ENCODE measurements around the gene CD38.

DNA sequence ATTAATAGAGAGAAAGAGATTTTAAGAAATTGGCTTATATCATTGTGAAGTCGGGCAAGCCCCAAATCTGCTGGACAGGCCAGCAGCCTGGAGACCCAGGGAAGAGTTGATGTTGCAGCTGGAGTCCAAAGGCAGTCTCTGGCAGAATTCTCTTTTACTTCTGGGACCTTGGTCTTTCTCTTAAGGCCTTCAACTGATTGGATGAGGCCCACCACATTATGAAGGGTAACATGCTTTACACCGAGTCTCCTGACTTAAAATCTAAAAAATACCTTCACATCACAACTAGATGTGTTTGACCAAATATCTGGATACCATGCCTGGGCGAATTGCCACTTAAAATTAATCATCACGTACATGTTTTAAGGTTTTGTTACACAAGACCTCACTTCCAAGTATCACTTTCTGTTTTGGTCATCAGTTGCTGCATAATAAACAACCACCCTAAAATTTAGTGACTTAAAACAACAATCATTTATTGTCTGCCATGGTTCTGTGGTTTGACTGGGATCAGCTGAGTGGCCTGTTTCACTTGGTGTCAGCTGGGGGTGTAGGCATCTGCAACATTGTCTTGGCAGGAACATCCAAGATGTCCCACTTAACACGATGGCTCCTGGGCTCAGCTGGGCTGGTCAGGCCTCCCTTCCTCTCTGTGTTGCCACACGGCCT, 3.4 kb downstream of the CD38 start:
- no peak for TF ChIP-seq CTCF (IDR thresholded peaks at IDR 0.05)
- no peak for TF ChIP-seq POLR2A (IDR thresholded peaks at IDR 0.05)
- TF ChIP-seq POLR2AphosphoS5 (IDR thresholded peaks at IDR 0.05), result no peak

All from suprapubic skin (tissue), 4 donors.